DND-41 (cell line): ENCODE measurements around the gene SLC30A10.
"Not testable (repeated sequence)": the region's sequence is repeated elsewhere in the genome, so short reads cannot be mapped to it uniquely, and the experiment has no call there.

Experiments
- ATAC-seq: fragments of 200-7000 bp; cut with Tn5 transposase; 3 replicates; pipeline ENCODE4 v1.9.1; 2021; ENCODE audit warnings: low read depth; ENCODE audit not compliant: insufficient read depth
- DNase-seq: peaks from one replicate; pipeline ENCODE4 v3.0.0-alpha.2; 2020
- H2AFZ ChIP-seq: 2 replicates; pipeline ENCODE4 v1.6.0; 2012; ENCODE audit warnings: low read depth, low read length
- H3K27ac ChIP-seq: 2 replicates; pipeline ENCODE4 v1.5.1; 2012; ENCODE audit warnings: low read length, inconsistent platforms
- H3K27me3 ChIP-seq: fragments of 200-600 bp; sonication (generic); 2 replicates; pipeline ENCODE4 v1.6.0; 2012; ENCODE audit warnings: low read length, mild to moderate bottlenecking, inconsistent platforms; ENCODE audit not compliant: insufficient read depth, poor library complexity
- H3K36me3 ChIP-seq: 2 replicates; pipeline ENCODE4 v1.5.1; 2012; ENCODE audit warnings: low read length, inconsistent platforms; ENCODE audit not compliant: insufficient read depth
- H3K4me1 ChIP-seq: 2 replicates; pipeline ENCODE4 v1.5.1; 2012; ENCODE audit warnings: mild to moderate bottlenecking, low read length; ENCODE audit not compliant: insufficient read depth
- H3K4me2 ChIP-seq: 2 replicates; pipeline ENCODE4 v1.6.0; 2012; ENCODE audit warnings: mild to moderate bottlenecking, moderate library complexity, low read length, inconsistent platforms; ENCODE audit not compliant: insufficient read depth
- H3K4me3 ChIP-seq, 2 experiments: fragments of 200-600 bp in 1 of 2; shearing (Covaris generic) in 1 of 2; 2 replicates each; pipeline ENCODE4 v1.5.1; 2012 to 2016; ENCODE audit warnings: inconsistent platforms in 2 of 2, low read length in 2 of 2, mild to moderate bottlenecking in 2 of 2, low read depth in 1 of 2, moderate library complexity in 1 of 2
- H3K79me2 ChIP-seq: 2 replicates; pipeline ENCODE4 v1.6.0; 2012; ENCODE audit warnings: low read length, inconsistent platforms; ENCODE audit not compliant: insufficient read depth
- H3K9ac ChIP-seq: 2 replicates; pipeline ENCODE4 v1.6.0; 2012; ENCODE audit warnings: low read depth, mild to moderate bottlenecking, inconsistent platforms, low read length, moderate library complexity
- H3K9me3 ChIP-seq: 2 replicates; pipeline ENCODE4 v1.5.1; 2012; ENCODE audit warnings: low read length, moderate library complexity, mild to moderate bottlenecking, inconsistent platforms; ENCODE audit not compliant: insufficient read depth, severe bottlenecking
- H4K20me1 ChIP-seq: 2 replicates; pipeline ENCODE4 v1.6.0; 2012; ENCODE audit warnings: low read length; ENCODE audit not compliant: insufficient read depth
- CTCF ChIP-seq: IDR thresholded peaks from 2 replicates; pipeline ENCODE4 v1.5.1; 2012; ENCODE audit warnings: borderline replicate concordance, low read length, moderate library complexity, mild to moderate bottlenecking; ENCODE audit not compliant: poor library complexity, severe bottlenecking; ENCODE audit errors: extremely low read depth
- EZH2 ChIP-seq: IDR thresholded peaks from 3 replicates; pipeline ENCODE4 v1.6.1; 2012; ENCODE audit warnings: borderline replicate concordance, low read depth, mild to moderate bottlenecking, moderate library complexity, low read length, inconsistent platforms; ENCODE audit not compliant: severe bottlenecking

Gene SLC30A10

GRCh38 chr1:219954052-219954451, 25.7 kb upstream of the SLC30A10 start:
- H2AFZ ChIP-seq: no peak overlapping the region
- no peak for TF ChIP-seq CTCF
- TF ChIP-seq EZH2: no peak

GRCh38 chr1:219952361-219952760, 24.0 kb upstream of the SLC30A10 start:
- H4K20me1 ChIP-seq: no peaks in the 10 kb centered on the region
- no peak for ATAC-seq

More at GRCh38 chr1:219954052-219954451, 25.7 kb upstream of the SLC30A10 start:
- no peak for ATAC-seq
- H3K79me2 ChIP-seq: no peaks in the 10 kb centered on the region
- no peak overlapping the region for H3K4me2 ChIP-seq
- no peaks in the 10 kb centered on the region for H3K9me3 ChIP-seq
- H3K4me3 ChIP-seq: no peak overlapping the region
- H3K4me1 ChIP-seq: no peaks in the 10 kb centered on the region
- peaks cover 8% of the 10 kb centered on the region for H3K27me3 ChIP-seq
- no peaks in the 10 kb centered on the region for H4K20me1 ChIP-seq
- no peak overlapping the region for H3K27ac ChIP-seq
- H3K36me3 ChIP-seq: no peaks in the 10 kb centered on the region
- DNase-seq: no peak
- H3K9ac ChIP-seq: no peak overlapping the region

GRCh38 chr1:219949227-219949626, 20.9 kb upstream of the SLC30A10 start:
- H3K27ac ChIP-seq, H3K4me3 ChIP-seq, H3K79me2 ChIP-seq, H3K4me1 ChIP-seq, H2AFZ ChIP-seq, ATAC-seq, H3K4me2 ChIP-seq, H3K27me3 ChIP-seq, H3K36me3 ChIP-seq, H4K20me1 ChIP-seq, DNase-seq, H3K9ac ChIP-seq, H3K9me3 ChIP-seq: not testable (repeated sequence)

More at GRCh38 chr1:219952361-219952760, 24.0 kb upstream of the SLC30A10 start:
- no peaks in the 10 kb centered on the region for H3K4me1 ChIP-seq
- H3K27ac ChIP-seq: no peak overlapping the region
- H2AFZ ChIP-seq: no peak overlapping the region
- TF ChIP-seq EZH2 (no peak), CTCF (no peak)
- H3K36me3 ChIP-seq: no peaks in the 10 kb centered on the region
- H3K9me3 ChIP-seq: no peaks in the 10 kb centered on the region
- no peak for DNase-seq
- H3K4me2 ChIP-seq: no peak overlapping the region
- H3K27me3 ChIP-seq: peaks cover 8% of the 10 kb centered on the region
- no peak overlapping the region for H3K4me3 ChIP-seq
- H3K79me2 ChIP-seq: no peaks in the 10 kb centered on the region
- H3K9ac ChIP-seq: no peak overlapping the region

- H3K36me3 ChIP-seq, H3K27ac ChIP-seq, DNase-seq, H3K4me1 ChIP-seq, H3K79me2 ChIP-seq, H3K4me2 ChIP-seq, H2AFZ ChIP-seq, H3K4me3 ChIP-seq, H3K9me3 ChIP-seq, H4K20me1 ChIP-seq, H3K9ac ChIP-seq, H3K27me3 ChIP-seq, ATAC-seq: not testable (repeated sequence)
Observed at GRCh38 chr1:219948766-219949165, 20.4 kb upstream of the SLC30A10 start.

GRCh38 chr1:219945795-219946194, 17.4 kb upstream of the SLC30A10 start:
- no peak overlapping the region for H3K27ac ChIP-seq
- H3K9me3 ChIP-seq: no peaks in the 10 kb centered on the region
- no peaks in the 10 kb centered on the region for H3K4me1 ChIP-seq
- H3K79me2 ChIP-seq: no peaks in the 10 kb centered on the region
- TF ChIP-seq EZH2 (no peak), CTCF (no peak)
- H3K4me2 ChIP-seq: no peak overlapping the region
- H3K36me3 ChIP-seq: no peaks in the 10 kb centered on the region
- no peak overlapping the region for H3K4me3 ChIP-seq
- DNase-seq (no peak), ATAC-seq (0 out of 3 replicates have a peak, but pooled peaks have one; percentile 39)
- no peak overlapping the region for H2AFZ ChIP-seq
- no peak overlapping the region for H3K9ac ChIP-seq
- no peaks in the 10 kb centered on the region for H4K20me1 ChIP-seq
- no peaks in the 10 kb centered on the region for H3K27me3 ChIP-seq
